MM.1S (cell line): ENCODE results near the gene PEAR1.

ENCODE experiments used
- EZH2 ChIP-seq: fragments of 300-600 bp; sonication (generic); optimal IDR thresholded peaks from 2 replicates; pipeline ENCODE3; 2017; ENCODE audit warnings: low read depth, mild to moderate bottlenecking, antibody characterized with exemption, low read length, mixed read lengths
- EZH2phosphoT487 ChIP-seq: fragments of 300-600 bp; sonication (generic); IDR thresholded peaks from 2 replicates; pipeline ENCODE4 v1.6.1; 2018; ENCODE audit warnings: antibody characterized with exemption, low read length
- TF ChIP-seq, protein P1 (sequence below): fragments of 300-600 bp; sonication (generic); IDR thresholded peaks from 2 replicates; pipeline ENCODE4 v1.5.1; 2016; ENCODE audit warnings: antibody characterized with exemption, low read length, mixed read lengths

DNA sequence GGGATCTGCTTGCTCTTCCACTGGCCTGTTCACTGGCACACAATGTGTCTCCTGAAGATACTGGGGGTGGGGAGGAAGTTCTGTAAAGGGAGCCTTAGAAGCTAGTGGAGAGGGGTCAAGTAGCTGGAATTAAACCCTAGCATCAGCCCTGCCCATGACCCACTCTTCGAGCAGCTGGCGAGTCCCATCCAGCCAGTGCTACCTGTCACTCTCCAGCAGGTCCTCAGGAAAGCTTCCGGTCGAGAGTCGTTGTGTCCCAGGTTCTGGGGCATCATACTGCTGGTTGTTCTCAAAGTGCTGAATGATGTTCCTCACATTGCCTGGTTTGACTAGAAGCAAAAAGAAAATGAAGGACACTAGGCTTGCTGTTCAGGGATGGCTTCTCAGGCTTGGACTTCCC is 57.9 kb downstream of the PEAR1 start:
- TF ChIP-seq, protein P1, sequence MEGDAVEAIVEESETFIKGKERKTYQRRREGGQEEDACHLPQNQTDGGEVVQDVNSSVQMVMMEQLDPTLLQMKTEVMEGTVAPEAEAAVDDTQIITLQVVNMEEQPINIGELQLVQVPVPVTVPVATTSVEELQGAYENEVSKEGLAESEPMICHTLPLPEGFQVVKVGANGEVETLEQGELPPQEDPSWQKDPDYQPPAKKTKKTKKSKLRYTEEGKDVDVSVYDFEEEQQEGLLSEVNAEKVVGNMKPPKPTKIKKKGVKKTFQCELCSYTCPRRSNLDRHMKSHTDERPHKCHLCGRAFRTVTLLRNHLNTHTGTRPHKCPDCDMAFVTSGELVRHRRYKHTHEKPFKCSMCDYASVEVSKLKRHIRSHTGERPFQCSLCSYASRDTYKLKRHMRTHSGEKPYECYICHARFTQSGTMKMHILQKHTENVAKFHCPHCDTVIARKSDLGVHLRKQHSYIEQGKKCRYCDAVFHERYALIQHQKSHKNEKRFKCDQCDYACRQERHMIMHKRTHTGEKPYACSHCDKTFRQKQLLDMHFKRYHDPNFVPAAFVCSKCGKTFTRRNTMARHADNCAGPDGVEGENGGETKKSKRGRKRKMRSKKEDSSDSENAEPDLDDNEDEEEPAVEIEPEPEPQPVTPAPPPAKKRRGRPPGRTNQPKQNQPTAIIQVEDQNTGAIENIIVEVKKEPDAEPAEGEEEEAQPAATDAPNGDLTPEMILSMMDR = no peak
- TF ChIP-seq EZH2 = no peak
- no peak for TF ChIP-seq EZH2phosphoT487
